HuH-7.5 (cell line): ENCODE data around the gene SELPLG.
"Not testable (repeated sequence)": the region's sequence is repeated elsewhere in the genome, so short reads cannot be mapped to it uniquely, and the experiment has no call there.

ENCODE experiments used
- DNase-seq: peaks from one replicate; pipeline ENCODE4 v3.0.0; 2011; ENCODE audit warnings: low spot score

SELPLG gene

DNA sequence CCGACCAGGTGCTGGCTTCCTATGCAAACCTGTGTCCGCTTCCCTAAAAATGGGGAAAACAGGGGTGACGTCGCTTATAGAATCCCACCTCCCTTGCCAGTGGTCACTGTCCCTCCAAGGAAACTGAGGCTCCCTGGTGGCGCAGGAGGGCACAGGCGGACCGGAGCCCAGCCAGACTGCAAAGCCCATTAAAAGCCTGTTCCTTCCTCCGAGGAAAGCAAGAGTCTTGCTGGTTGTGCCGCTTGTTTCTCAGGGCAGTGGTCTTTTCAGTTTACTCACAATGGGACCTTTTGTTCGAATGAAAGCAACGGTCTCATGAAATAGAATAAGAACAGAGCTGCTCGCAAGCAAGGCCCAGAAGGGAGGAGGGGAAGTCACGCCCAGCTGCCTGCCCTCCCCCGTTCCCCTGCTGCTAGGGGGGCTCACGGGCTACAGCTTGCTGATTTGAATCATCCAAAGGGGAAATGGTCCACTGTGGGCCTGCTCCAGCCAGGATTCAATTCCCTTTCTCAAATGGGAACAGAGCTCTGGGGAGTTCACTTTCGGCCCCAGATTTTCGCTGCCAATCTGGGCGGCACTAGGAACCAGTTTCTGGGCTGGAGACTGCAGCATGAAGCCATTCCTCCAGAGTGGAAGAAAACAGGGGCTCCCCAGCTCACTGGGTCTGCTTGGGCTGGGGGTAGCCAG is 4.6 kb upstream of the SELPLG start:
- DNase-seq = no peak

DNA sequence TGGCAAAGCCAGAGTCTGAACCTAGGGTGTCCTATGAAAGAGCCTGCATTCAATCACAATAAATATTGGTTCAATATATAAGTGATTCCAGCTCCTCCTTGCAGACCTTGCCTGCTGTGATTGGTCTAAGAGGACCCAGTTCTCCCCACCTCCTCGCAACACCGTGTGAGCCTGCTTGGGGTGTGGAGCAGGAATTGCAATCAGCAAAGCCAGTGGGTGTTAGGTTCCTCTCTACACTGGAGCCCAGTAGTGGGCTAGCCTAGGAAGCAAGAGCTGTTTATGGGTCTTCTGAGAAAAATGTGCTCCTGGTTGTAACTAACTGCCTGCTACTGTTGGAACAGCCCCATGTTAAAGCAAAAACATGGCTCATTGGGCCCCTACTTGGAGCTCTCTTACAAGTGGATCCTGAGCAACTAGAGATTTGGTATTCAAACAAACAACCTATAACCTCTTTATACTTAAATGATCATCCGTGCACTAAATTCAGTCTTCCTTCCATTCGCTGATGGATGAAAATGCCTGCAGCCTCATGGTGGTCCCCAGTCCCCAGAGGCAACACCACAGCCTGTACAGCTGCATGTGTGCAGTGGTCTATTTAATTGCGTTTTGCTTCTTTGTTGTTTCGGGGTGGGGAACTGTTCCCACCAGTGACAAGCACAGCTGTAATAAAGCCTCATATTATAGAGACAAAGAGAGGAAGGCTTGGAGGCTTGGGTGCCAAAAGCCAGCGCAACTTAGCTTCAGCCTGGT is 3.7 kb upstream of the SELPLG start:
- DNase-seq = no peak

DNA sequence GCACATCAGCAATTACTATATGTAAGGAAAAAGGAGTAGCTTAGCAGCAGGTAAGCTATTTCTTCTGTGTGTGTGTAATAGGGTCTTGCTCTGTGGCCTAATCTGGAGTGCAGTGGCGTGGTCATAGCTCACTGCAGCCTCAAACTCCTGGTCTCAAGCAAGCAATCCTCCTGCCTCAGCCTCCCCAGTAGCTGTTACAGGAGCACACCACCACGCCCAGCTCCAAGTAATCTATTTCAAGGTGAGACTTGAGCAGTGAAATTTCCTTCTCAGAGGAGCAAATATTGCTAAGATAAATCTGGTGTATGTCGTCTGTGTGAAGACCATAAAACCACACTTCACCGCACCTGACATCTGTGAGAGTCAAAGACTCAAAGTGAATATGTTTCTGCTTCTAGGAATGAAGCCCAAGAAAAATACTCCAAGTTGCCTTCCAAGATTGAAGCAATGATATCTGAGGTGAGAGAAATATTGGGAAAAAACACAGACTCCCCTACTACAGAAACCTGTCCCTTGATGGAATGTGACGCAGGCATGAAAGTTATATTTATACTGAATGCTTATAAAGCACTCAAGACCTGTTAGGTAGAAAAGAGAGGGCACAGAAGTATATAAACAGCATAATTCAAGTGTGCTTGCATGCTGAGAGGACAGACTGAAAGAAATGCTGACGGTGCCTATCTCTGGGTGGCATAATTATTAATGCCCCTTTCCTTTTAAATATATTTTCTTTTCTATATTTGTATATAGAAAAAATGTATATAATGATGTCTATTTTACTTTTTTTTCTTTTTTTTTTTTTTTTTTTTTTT is 2.5 kb upstream of the SELPLG start:
- no peak for DNase-seq

DNA sequence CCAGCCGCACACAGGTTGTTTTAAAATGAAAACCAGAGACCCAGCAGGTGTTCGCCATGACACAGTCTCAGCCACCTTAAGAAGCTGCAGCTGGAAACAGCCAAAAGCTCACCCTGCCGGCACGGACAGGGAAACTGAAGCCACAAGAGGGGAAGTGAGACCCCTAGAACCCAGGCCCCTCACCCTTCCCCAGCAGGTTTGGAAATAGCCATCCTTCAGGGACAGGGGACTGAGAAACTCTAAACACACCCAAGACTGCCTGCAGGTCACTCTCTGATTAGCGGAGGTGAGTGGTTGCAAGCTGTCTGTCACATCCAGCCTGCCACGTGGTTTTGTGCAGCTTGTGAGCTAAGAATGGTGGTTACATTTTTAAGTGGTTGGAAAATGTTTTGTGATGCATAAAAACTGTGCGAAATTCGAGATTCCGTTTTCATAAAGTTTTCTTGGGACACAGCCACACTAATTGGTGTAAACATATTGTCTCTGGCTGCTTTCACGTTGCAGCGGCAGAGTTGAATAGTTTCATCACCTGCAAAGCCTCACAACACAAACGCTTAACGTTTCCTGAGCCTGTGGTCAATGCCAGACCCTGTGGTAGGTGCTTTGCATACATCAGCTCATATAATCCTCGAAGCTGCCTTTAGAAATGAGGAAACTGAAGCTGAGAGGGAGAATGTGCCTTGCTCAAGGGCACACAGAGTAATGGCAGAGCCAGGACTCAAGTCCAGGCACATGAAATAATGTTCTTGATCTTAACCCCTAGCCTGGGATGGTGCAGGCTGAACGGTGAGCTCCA is 1.7 kb upstream of the SELPLG start:
- no peak for DNase-seq

DNA sequence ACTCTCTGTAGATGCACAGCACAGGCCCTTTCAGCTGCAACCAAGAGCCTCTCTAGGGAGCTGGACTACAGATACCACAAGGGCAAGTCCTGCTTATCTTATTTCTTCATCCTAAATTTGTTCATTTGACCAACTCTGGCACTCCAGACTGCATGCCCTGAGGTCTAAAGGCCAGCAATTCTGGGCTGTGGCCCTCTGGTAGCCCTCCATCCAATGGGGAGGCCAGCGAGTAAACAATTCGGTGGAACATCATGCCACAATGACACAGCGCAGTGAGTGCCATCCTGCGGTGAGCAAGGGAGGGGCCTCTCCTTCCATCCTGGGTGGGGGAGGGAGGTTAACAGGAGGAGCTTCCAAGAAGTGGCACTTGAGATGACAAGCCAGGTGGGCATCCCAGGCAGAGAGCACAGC is 652 bp upstream of the SELPLG start:
- no peak for DNase-seq

DNA sequence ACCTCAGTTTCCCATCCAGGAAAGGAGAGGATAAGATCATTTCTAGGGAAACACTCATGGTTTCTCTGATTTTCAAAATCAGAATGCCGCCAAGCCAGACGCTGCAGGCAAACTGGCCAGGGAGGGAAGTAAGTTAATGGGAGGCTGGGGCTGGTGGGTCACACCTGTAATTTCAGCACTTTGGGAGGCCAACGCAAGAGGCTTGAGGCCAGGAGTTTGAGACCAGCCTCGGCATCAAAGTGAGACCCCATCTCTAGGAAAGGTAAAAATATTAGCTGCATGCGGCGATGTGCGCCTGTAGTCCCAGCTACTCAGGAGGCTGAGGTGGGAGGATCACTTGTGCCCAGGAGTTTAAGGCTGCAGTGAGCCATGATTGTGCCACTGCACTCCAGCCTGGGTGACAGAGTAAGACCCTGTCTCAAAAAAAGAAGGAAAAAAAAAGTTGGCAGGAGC is 587 bp downstream of the SELPLG start:
- DNase-seq = no peak

DNA sequence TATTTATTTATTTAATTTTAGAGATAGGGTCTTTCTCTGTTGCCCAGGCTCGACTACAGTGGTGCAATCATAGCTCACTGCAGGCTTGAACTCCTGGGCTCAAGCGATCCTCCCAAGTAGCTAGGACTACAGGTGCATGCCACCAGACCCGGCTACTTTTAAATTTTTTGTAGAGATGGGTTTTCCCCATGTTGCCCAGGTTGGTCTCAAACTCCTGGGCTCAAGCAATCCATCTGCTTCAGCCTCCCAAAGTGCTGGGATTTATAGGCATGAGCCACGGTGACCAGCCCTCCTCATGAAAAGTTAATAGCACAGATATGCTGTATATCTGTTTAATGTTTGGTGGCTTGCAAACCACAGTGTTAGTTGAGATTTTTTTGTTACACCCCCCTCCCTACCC is 2.4 kb downstream of the SELPLG start:
- DNase-seq = not testable (repeated sequence)

DNA sequence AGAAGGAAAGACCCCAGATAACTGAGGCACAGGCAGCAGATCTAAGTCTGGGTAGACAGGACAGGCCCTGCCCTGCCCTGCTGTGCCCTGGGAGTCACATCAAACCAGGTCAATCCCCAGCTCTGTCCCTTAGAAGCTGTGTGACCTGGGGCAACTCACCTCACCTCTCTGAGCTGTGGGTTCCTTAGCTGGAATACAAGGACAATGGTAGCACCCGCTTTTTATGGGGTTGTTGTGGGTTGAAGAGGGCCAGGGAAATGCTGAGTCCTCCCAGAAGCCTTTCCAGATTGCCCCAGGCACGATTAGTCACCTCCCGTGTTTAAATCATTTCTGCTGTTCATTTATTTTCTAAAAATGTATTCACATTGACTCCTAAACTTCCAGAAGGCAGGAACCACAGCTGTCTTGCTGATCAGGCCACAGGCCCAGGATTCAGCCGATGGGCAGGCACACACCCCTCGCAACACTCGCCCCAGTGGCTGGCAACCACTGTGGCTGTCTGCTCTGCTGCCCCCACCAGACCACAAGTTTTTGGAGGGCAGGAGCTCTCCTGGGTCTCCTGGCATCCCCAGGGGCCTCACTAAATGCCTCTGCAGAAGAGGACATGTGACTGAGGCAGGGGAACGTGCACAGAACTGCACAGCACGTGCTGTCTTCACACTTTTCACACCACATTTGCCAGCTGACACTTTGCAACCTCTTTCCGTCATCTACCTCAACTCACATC is 3.0 kb downstream of the SELPLG start:
- DNase-seq = no peak

DNA sequence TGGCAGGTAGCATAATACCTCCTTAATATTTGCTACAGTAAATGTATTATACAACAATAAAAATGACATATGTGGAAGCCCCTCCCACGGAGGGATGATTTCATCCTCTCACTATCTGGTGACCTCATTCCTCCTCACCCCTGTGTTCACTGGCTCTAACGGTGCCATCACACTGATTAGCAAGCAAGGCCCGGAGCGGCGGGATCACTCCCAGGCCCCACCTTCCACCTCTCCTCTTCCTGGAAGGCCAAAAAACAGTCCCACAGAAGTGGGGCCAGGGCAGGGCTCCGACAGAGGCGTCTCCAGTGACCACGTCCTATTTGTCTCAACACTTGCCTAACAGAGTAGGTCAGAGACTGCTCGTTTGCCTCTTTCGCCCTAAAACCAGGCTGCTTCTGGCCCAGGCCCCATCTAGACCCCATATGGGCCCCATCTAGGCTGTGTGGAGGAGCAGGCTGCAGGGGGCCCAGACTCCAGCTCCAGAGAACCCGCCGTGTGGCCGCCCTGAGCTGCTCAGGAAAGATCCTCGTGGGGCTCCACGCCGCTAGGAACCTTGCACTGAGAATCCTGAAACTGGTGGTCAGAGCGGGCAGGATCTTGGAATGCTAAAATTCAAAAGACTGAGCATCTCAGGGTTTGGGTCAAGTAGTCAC is 3.7 kb downstream of the SELPLG start:
- DNase-seq = no peak

DNA sequence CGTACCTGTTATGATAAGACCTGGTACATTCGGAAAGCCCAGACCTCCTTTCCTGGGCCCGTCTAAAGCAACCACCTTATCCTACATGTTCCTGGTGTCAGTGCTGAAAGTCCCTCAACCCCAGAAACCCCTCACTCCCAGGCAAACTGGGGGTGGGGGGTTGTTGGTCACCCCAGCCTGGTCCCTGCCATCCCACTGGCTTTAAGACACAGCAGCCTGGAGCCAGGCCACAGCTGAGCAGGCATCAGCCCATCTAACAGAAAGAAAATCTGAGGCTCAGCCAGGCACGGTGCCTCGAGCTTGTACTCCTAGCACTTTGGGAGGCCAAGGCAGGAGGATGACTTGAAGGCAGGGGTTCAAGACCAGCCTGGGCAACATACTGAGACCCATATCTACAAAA is 4.5 kb downstream of the SELPLG start:
- no peak for DNase-seq

DNA sequence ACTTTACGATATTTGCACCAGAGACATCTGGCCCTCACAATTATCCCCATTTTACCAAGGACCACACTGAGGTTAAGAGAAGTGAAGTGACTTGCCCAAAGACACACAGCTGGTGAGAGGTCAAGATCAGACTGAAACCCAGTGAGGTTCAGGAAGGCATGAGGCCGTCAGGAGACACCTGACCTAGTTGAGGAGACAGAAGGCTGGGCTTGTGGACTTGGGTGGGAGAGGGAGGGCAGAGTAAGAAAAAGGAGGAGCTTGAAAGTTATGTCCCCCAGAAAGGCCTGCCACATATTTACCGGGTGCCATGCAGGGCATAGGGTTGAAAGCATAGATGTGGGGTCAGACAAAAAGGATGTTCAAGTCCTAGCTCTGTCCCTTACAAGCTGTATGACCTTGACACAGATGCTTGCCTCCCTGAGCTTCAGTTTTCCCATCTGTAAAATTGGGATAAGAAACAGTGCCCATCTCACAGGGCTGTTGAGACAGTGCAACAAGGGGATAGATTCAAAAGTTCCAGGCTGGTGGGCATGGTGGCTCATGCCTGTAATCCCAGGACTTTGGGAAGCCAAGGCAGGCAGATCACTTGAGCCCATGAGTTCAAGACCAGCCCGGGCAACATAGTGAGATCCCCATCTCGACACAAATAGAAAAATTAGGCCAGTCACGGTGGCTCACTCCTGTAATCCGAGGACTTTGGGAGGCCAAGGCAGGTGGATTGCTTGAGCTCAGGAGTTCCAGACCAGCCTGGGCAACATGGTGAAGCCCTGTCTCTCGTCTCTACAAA is 6.4 kb downstream of the SELPLG start:
- DNase-seq = no peak

DNA sequence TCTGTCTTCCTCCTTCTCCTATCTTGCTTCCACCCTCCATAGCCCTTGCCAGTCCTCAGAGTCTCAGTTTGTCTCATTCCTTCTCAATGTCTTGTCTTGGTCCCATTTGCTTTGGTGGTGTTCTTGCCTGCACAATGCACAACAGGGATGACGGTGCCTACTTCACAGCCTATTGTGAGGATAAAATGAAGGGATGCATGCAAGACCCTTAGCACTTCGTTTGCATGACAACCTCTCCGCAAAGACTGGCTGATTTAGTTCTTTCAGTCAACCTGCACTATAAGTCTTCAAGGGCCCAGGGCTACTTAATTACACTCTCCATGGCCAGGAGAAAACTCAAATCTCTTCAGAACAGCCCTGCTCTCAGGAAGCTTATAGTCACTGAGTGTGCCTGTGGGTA is 8.5 kb downstream of the SELPLG start:
- no peak for DNase-seq

DNA sequence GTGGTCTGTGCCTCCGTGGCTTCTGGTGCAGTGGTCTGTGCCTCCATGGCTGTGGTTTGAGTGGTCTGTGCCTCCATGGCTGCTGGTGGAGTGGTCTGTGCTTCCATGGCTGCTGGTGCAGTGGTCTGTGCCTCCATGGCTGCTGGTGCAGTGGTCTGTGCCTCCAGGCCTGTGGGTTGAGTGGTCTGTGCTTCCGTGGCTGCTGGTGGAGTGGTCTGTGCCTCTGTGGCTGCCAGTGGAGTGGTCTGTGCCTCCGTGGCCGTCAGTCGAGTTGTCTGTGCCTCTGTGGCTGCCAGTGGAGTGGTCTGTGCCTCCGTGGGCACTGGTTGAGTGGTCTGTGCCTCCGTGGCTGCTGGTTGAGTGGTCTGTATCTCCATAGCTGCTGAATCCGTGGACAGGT is 10.1 kb downstream of the SELPLG start:
- no peak for DNase-seq

DNA sequence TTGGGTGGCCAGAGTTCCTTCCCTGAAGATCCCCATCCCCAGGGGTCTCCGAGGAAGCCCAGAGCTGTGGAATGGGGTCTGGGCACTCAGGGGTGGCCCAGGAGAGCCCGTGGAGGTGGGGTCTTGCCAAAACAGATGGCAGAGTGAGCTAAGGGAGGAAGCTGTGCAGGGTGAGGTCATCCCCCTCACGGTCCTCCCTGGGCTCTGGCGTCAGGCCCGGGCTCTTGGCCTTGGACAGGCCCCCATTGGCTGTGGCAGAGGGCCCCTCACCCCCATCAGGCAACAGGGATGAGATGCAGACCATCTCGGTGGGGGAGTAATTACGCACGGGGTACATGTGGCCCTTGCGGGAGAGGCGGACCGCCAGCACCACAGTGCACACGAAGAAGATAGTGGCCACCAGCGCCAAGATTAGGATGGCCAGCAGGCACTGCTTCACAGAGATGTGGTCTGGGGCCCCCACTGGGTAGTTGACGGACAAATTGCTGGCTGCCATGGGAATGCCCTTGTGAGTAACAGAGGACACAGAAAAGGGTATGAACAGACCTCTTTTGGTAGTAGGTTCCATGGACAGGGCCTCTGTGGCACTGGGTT is 10.7 kb downstream of the SELPLG start:
- no peak for DNase-seq

DNA sequence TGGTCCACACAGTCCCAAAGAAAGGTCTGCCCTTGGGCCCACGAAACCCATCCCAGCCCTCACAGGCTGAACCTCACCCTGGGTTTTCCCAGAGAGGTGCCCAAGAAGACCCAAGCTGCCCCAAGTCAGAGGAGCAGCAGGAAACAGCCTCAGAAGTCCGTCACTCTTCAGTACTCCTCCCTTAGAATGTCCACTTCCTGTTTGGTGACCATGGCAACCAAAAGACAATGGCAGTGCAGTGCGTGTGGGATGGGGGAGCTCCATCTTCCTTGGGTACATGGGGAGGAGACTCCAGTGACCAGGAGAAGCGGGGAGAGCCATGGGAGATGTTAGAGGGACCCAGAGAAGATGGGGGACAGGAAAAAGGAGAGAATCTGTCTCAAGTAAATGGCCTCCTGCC is 11.3 kb downstream of the SELPLG start:
- DNase-seq = no peak

DNA sequence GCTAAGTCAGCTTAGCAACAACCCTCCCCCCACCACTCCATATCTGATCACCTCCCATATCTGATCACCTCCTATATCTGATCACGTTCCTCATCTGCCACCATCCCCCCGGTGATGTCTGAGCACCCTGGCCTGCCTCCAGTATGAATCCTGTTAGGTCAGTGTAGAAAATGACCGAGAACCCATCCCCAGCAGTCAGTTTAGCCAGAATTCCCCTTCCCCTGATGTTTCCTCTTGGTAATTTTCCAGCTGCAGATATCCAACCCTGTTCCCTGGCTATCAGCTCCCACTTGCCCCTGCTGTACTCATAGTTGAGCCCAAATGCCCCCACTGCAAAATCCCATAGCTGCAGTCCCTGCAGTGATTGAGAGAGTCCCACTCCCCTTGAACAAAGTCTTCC is 12.5 kb downstream of the SELPLG start:
- no peak for DNase-seq

DNA sequence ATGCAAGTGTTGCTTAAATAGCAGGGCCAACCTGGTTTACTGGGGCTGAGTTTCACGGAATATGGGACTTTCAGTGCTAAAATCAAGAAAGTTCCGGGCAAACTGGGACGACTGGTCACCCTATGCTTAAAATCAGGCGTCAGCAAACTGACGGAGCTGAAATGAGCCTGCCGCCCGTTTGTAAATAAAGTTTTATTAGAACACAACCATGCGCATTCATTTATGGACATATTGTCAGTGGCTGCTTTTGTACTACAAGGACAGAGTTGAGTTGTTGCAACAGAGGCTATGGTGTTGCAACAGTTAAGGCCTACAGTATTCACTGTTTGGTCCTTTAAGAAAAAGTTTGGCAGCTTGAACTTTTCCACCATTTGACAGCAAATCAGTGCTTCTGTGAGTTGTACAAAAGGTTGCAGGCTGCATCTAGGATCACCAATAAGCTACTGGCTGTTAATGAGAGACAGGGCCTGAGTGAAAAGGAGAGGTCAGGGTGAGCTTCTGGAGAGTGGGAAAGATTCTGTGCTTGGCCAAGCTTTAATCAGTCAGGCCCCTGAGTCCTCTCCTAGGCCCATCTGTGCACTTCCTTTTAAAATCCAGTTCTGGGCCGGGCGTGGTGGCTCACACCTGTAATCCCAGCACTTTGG is 13.3 kb downstream of the SELPLG start:
- DNase-seq = no peak

DNA sequence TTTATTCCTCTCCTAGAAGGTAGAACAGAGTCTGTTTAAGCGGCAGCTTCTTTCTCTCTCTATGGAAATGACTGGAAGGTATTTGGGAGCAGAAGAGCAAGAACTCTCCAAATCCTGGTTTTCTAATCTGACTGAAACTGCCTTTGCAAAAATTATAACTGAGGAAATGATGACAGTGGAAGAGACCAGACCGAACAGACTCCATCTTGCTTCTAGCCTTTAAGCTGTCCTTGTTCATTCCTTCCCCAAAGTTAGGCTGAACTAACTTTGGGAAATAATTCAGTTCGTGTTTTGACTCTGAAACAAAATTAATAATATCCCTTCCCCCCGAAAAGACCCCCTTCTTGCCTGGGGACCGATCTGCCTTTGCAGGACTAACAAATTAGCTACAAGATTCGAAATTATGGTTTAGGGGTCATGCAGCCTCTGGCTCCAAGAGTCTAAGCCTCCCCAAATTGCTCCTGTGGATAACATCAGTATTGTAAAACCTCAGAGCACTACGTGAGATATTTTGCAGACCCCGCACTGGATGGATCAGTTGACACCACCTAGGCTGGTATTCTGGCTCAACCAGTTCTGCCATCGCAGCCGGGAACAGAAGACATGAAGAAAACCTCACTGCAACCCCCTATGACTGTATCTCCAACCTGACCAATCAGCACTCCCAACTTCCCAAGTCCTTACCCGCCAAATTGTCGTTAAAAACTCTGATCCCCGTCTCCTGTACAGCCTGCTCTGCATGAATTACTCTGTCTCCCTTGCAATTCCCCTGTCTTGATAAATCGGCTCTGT is 14.1 kb downstream of the SELPLG start:
- DNase-seq = no peak

DNA sequence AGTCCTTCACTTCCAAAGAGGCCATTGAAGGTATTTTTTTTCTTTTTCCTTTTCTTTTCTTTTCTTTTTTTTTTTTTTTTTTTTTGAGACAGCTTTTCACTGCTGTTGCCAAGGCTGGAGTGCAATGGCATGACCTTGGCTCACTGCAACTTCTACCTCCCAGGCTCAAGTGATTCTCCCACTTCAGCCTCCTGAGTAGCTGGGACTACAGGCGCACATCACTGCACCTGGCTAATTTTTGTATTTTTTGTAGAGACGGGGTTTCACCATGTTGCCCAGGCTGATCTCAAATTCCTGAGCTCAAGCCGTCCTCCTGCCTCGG is 14.8 kb downstream of the SELPLG start:
- DNase-seq = not testable (repeated sequence)
